AG09319 (cell line): ENCODE results near the gene BRSK2.
"Not testable (repeated sequence)": the region's sequence is repeated elsewhere in the genome, so short reads cannot be mapped to it uniquely, and the experiment has no call there.

Experiments used
- DNase-seq: peaks from one replicate; pipeline ENCODE4 v3.0.0-alpha.2; 2010; ENCODE audit warnings: low read depth; ENCODE audit errors: extremely low read depth
- CTCF ChIP-seq: IDR thresholded peaks from 2 replicates; pipeline ENCODE4 v1.5.1; 2011; ENCODE audit warnings: low read depth, mild to moderate bottlenecking, inconsistent platforms, low read length, moderate library complexity

The BRSK2 gene

GRCh38 chr11:1410366-1411291 lies 20.9 kb downstream of the BRSK2 start:
- TF ChIP-seq CTCF = no peak

GRCh38 chr11:1411301-1411700 lies 21.6 kb downstream of the BRSK2 start:
- TF ChIP-seq CTCF = no peak
- no peak for DNase-seq

More at GRCh38 chr11:1410366-1411291, 20.9 kb downstream of the BRSK2 start:
- DNase-seq = no peak

- DNase-seq = not testable (repeated sequence)
Measured at GRCh38 chr11:1411739-1412138, 22.0 kb downstream of the BRSK2 start.

GRCh38 chr11:1412377-1413095 lies 22.8 kb downstream of the BRSK2 start:
- no peak for DNase-seq
- TF ChIP-seq CTCF = no peak

GRCh38 chr11:1414650-1415049 lies 24.9 kb downstream of the BRSK2 start:
- no peak for TF ChIP-seq CTCF
- DNase-seq = no peak

GRCh38 chr11:1415631-1416030 lies 25.9 kb downstream of the BRSK2 start:
- no peak for DNase-seq
- no peak for TF ChIP-seq CTCF

GRCh38 chr11:1418192-1418795 lies 28.6 kb downstream of the BRSK2 start:
- DNase-seq = not testable (repeated sequence)

GRCh38 chr11:1419811-1420210 lies 30.1 kb downstream of the BRSK2 start:
- TF ChIP-seq CTCF = no peak
- DNase-seq = no peak
